SU-DHL-6 (cell line): ENCODE results near the gene DIS3L.

Source experiments
- H2AFZ ChIP-seq: fragments of 200-600 bp; sonication (generic); 2 replicates; pipeline ENCODE4 v1.6.1; 2014; ENCODE audit warnings: low read depth, mild to moderate bottlenecking, moderate library complexity, mixed read lengths, antibody characterized with exemption, low read length; ENCODE audit not compliant: severe bottlenecking
- H3F3A ChIP-seq: fragments of 200-600 bp; shearing (Covaris generic); 2 replicates; pipeline ENCODE4 v1.6.0; 2016; ENCODE audit warnings: antibody characterized with exemption, mild to moderate bottlenecking; ENCODE audit not compliant: insufficient read depth
- H3K27ac ChIP-seq: fragments of 200-600 bp; sonication (generic); 2 replicates; pipeline ENCODE4 v1.5.1; 2016; ENCODE audit warnings: low read depth, mild to moderate bottlenecking, low read length, moderate library complexity, mixed read lengths
- H3K27me3 ChIP-seq: fragments of 200-600 bp; sonication (generic), shearing (Covaris generic); 2 replicates; pipeline ENCODE4 v1.6.0; 2014; ENCODE audit warnings: mild to moderate bottlenecking, low read length
- H3K36me3 ChIP-seq: fragments of 200-600 bp; sonication (generic); 2 replicates; pipeline ENCODE4 v1.6.1; 2014; ENCODE audit warnings: mild to moderate bottlenecking, low read length, mixed read lengths
- H3K4me2 ChIP-seq: fragments of 300-600, 200-600 bp; shearing (Covaris generic), sonication (generic); 2 replicates; pipeline ENCODE4 v1.6.0; 2014; ENCODE audit warnings: low read length, low read depth, mild to moderate bottlenecking; ENCODE audit not compliant: poor library complexity, severe bottlenecking
- H3K4me3 ChIP-seq: fragments of 200-600 bp; sonication (generic); 2 replicates; pipeline ENCODE4 v1.5.1; 2014; ENCODE audit warnings: antibody characterized with exemption, low read length, mild to moderate bottlenecking, mixed read lengths; ENCODE audit not compliant: insufficient read depth, poor library complexity, severe bottlenecking
- H3K79me2 ChIP-seq: fragments of 200-600 bp; sonication (generic); 2 replicates; pipeline ENCODE4 v1.6.1; 2014; ENCODE audit warnings: mild to moderate bottlenecking, low read length, moderate library complexity; ENCODE audit not compliant: insufficient read depth
- H3K9ac ChIP-seq: fragments of 200-600 bp; sonication (generic); 2 replicates; pipeline ENCODE4 v1.7.0; 2014; ENCODE audit warnings: mild to moderate bottlenecking, low read length
- H3K9me2 ChIP-seq: fragments of 200-600 bp; sonication (generic); replicated peaks from 2 replicates; pipeline ENCODE4 v1.6.1; 2014; ENCODE audit warnings: low read length; ENCODE audit not compliant: insufficient read depth
- H3K9me3 ChIP-seq: fragments of 200-600 bp; sonication (generic); 2 replicates; pipeline ENCODE4 v1.6.1; 2014; ENCODE audit warnings: low read length, mixed read lengths; ENCODE audit not compliant: insufficient read depth
- H4K20me1 ChIP-seq: fragments of 200-600 bp; sonication (generic); 2 replicates; pipeline ENCODE4 v1.6.1; 2014; ENCODE audit warnings: low read depth, mild to moderate bottlenecking, antibody characterized with exemption, low read length, moderate library complexity, mixed read lengths
- CTCF ChIP-seq: fragments of 200-600 bp; sonication (generic); IDR thresholded peaks from one replicate; pipeline ENCODE4 v1.5.1; 2017; ENCODE audit warnings: antibody characterized with exemption, mild to moderate bottlenecking, low read length, moderate library complexity; ENCODE audit not compliant: insufficient read depth, poor library complexity, severe bottlenecking
- EZH2phosphoT487 ChIP-seq: fragments of 200-600 bp; sonication (generic), shearing (Covaris generic); conservative IDR thresholded peaks from 2 replicates; pipeline ENCODE4 v1.6.1; 2018; ENCODE audit warnings: mild to moderate bottlenecking, antibody characterized with exemption, low read length, moderate library complexity, mixed read lengths

The DIS3L gene

GRCh38 chr15:66291816-66292570, 1.4 kb upstream of the DIS3L start:
- H3K79me2 ChIP-seq = peaks cover 26% of the 10 kb centered on the region
- H3K4me3 ChIP-seq = no peak overlapping the region
- no peaks in the 10 kb centered on the region for H3K9me2 ChIP-seq
- H3K4me2 ChIP-seq = peak overlapping the region; percentile 88
- H3F3A ChIP-seq = peaks cover 15% of the 10 kb centered on the region
- H2AFZ ChIP-seq = no peak overlapping the region
- H3K9me3 ChIP-seq = no peaks in the 10 kb centered on the region
- H4K20me1 ChIP-seq = no peaks in the 10 kb centered on the region
- no peaks in the 10 kb centered on the region for H3K27me3 ChIP-seq
- TF ChIP-seq CTCF = no peak
- no peak for TF ChIP-seq EZH2phosphoT487
- no peak overlapping the region for H3K27ac ChIP-seq
- peak overlapping the region; percentile 82; the same call in 1 of the 2 replicates for H3K9ac ChIP-seq
- H3K36me3 ChIP-seq = no peaks in the 10 kb centered on the region

GRCh38 chr15:66292571-66293418, 573 bp upstream of the DIS3L start:
- H3K79me2 ChIP-seq = peaks cover 30% of the 10 kb centered on the region
- no peaks in the 10 kb centered on the region for H3K36me3 ChIP-seq
- peak overlapping the region; percentile 95 for H2AFZ ChIP-seq
- H3K27me3 ChIP-seq = no peaks in the 10 kb centered on the region
- no peak for TF ChIP-seq EZH2phosphoT487
- TF ChIP-seq CTCF = no peak
- H3K4me3 ChIP-seq = peak overlapping the region; percentile 69
- H3K9ac ChIP-seq = peak overlapping the region; percentile 82
- peak overlapping the region; percentile 88 for H3K4me2 ChIP-seq
- no peaks in the 10 kb centered on the region for H3K9me2 ChIP-seq
- H3K9me3 ChIP-seq = no peaks in the 10 kb centered on the region
- H4K20me1 ChIP-seq = no peaks in the 10 kb centered on the region
- H3K27ac ChIP-seq = peak overlapping the region; percentile 89
- H3F3A ChIP-seq = peaks cover 15% of the 10 kb centered on the region

- Histone ChIP-seq H3K9me3 (no peaks in the 10 kb centered on the region), H3K9me2 (no peaks in the 10 kb centered on the region), H3K4me2 (peak overlapping the region; percentile 88), H3K27me3 (no peaks in the 10 kb centered on the region), H3K27ac (peak overlapping the region; percentile 89), H3K9ac (peak overlapping the region; percentile 82), H3F3A (peaks cover 15% of the 10 kb centered on the region), H4K20me1 (no peaks in the 10 kb centered on the region), H3K36me3 (no peaks in the 10 kb centered on the region), H3K79me2 (peaks cover 31% of the 10 kb centered on the region), H2AFZ (peak overlapping the region; percentile 62), H3K4me3 (peak overlapping the region; percentile 69)
- TF ChIP-seq CTCF (no peak), EZH2phosphoT487 (no peak)
These were observed 976 bp downstream of the DIS3L start for GRCh38 chr15:66294157-66294931.
